ENCODE measurements around the gene TSHZ2.

GRCh38 chr20:53085720-53086119, 113.6 kb downstream of the TSHZ2 start:
- TF ChIP-seq CTCF (IDR thresholded peaks at IDR 0.05; ENCODE audit: extremely low read depth in 1 of 2, insufficient read depth in 1 of 2, low read depth in 1 of 2, low read length in 2 of 2) (no peak), FOS (IDR thresholded peaks at IDR 0.05; ENCODE audit: borderline replicate concordance, insufficient read depth, low read length) (no peak), POLR2AphosphoS5 (IDR thresholded peaks at IDR 0.05; ENCODE audit: insufficient read depth, low read depth, low read length) (no peak), JUN (IDR thresholded peaks at IDR 0.05; ENCODE audit: borderline replicate concordance, insufficient read depth, insufficient read length, low read depth) (no peak), EZH2 (IDR thresholded peaks at IDR 0.05; ENCODE audit: borderline replicate concordance, low read depth, low read length, severe bottlenecking) (no peak)
